Activated T-cell treated with anti-CD3 and anti-CD28 coated beads, Interleukin-2, amount 50 U/mL, for 72 hours (primary cell): ENCODE results near the gene RAB4B. TPM values are rescaled to one million over a fixed set of nuclear protein-coding genes. Genes with fewer than 3 reads are reported as not detected.
"Not testable (repeated sequence)": the region's sequence is repeated elsewhere in the genome, so short reads cannot be mapped to it uniquely, and the experiment has no call there.

Source experiments
- ATAC-seq, 2 donors: fragments of 150-1000 bp; cut with Tn5 transposase; replicated peaks in 1 of 2; 2 replicates each; pipeline ENCODE4 v1.10.0; 2021; ENCODE audit warnings: moderate library complexity in 2 of 2, mild to moderate bottlenecking in 1 of 2
- DNase-seq, 2 donors: peaks; one replicate each; pipeline ENCODE4 v3.0.0; 2021 to 2022; ENCODE audit warnings: mixed read lengths in 1 of 2
- H3K27ac Mint-ChIP-seq: one replicate; pipeline ENCODE4 v1.8.0; 2022; ENCODE audit warnings: mild to moderate bottlenecking, moderate library complexity, mixed read lengths
- H3K27me3 Mint-ChIP-seq: one replicate; pipeline ENCODE4 v1.8.0; 2022; ENCODE audit warnings: low read depth, mixed read lengths
- H3K36me3 Mint-ChIP-seq, 2 donors: one replicate each; pipeline ENCODE4 v1.8.0; 2022; ENCODE audit warnings: mixed read lengths in 2 of 2, mild to moderate bottlenecking in 1 of 2; ENCODE audit not compliant: insufficient read depth in 2 of 2
- H3K4me1 Mint-ChIP-seq: one replicate; pipeline ENCODE4 v1.8.0; 2022; ENCODE audit warnings: low read depth, mixed read lengths
- H3K4me3 Mint-ChIP-seq, 2 donors: one replicate each; pipeline ENCODE4 v1.8.0; 2022; ENCODE audit warnings: mild to moderate bottlenecking in 2 of 2, mixed read lengths in 2 of 2, moderate library complexity in 2 of 2
- H3K9me3 Mint-ChIP-seq, 2 donors: one replicate each; pipeline ENCODE4 v1.8.0; 2022; ENCODE audit warnings: mixed read lengths in 2 of 2
- total RNA-seq, 2 donors: library from RNA; stranded (reverse); gene quantifications; one replicate each; pipeline ENCODE4 v1.2.3, GENCODE V29; 2022

The RAB4B gene
- total RNA-seq, 2 donors from 2014 or later, result 44.4 to 45.7 TPM

- Mint-ChIP-seq H3K4me3 (no peak overlapping the region), H3K27me3 (peaks cover 10% of the 10 kb centered on the region), H3K27ac (no peak overlapping the region)
Observed at GRCh38 chr19:40813182-40813581, 35.1 kb downstream of the RAB4B start.

GRCh38 chr19:40815223-40815622, 37.2 kb downstream of the RAB4B start:
- DNase-seq (no peak), ATAC-seq (no peak)
- H3K9me3 Mint-ChIP-seq, result no peaks in the 10 kb centered on the region
- H3K36me3 Mint-ChIP-seq, result no peaks in the 10 kb centered on the region
- H3K4me1 Mint-ChIP-seq, result peaks cover 41% of the 10 kb centered on the region
- H3K4me3 Mint-ChIP-seq, result no peak overlapping the region
- no peak overlapping the region for H3K27ac Mint-ChIP-seq
- peaks cover 10% of the 10 kb centered on the region for H3K27me3 Mint-ChIP-seq

More at GRCh38 chr19:40813182-40813581, 35.1 kb downstream of the RAB4B start:
- ATAC-seq, result no peak
- no peak for DNase-seq
- Mint-ChIP-seq H3K36me3 (peaks cover 0 to 2% of the 10 kb centered on the region in 2 donors), H3K4me1 (peaks cover 32% of the 10 kb centered on the region), H3K9me3 (no peaks in the 10 kb centered on the region)

GRCh38 chr19:40818480-40819399, 40.7 kb downstream of the RAB4B start:
- ATAC-seq (peak; percentile 91 to 93), DNase-seq (peak; percentile 78)
- Mint-ChIP-seq H3K4me3 (peak overlapping the region; percentile 74 to 80), H3K4me1 (peaks cover 27% of the 10 kb centered on the region)
- not testable (repeated sequence) for H3K27me3 Mint-ChIP-seq, H3K9me3 Mint-ChIP-seq, H3K36me3 Mint-ChIP-seq, H3K27ac Mint-ChIP-seq

GRCh38 chr19:40819479-40820234, 41.6 kb downstream of the RAB4B start:
- H3K27ac Mint-ChIP-seq, ATAC-seq, H3K9me3 Mint-ChIP-seq, H3K27me3 Mint-ChIP-seq, H3K36me3 Mint-ChIP-seq: not testable (repeated sequence)
- DNase-seq, result peak; percentile 58 to 63
- Mint-ChIP-seq H3K4me3 (peak overlapping the region in 1 of 2 donors; percentile 43), H3K4me1 (peaks cover 27% of the 10 kb centered on the region)

- no peak for DNase-seq
- no peak overlapping the region for H3K4me3 Mint-ChIP-seq
- H3K9me3 Mint-ChIP-seq, result no peaks in the 10 kb centered on the region
- H3K27me3 Mint-ChIP-seq, result no peaks in the 10 kb centered on the region
- no peak for ATAC-seq
- peaks cover 33% of the 10 kb centered on the region for H3K4me1 Mint-ChIP-seq
- no peak overlapping the region for H3K27ac Mint-ChIP-seq
- peaks cover 2 to 4% of the 10 kb centered on the region in 2 donors for H3K36me3 Mint-ChIP-seq
Observed at GRCh38 chr19:40822161-40822560, 44.1 kb downstream of the RAB4B start.

- not testable (repeated sequence) for H3K27ac Mint-ChIP-seq, H3K36me3 Mint-ChIP-seq, H3K9me3 Mint-ChIP-seq, ATAC-seq, H3K4me3 Mint-ChIP-seq, H3K27me3 Mint-ChIP-seq, DNase-seq
- peaks cover 37% of the 10 kb centered on the region for H3K4me1 Mint-ChIP-seq
Observed at GRCh38 chr19:40822704-40823553, 44.9 kb downstream of the RAB4B start.

GRCh38 chr19:40824916-40825315, 46.9 kb downstream of the RAB4B start:
- not testable (repeated sequence) for DNase-seq, H3K27ac Mint-ChIP-seq, H3K36me3 Mint-ChIP-seq, H3K9me3 Mint-ChIP-seq, H3K27me3 Mint-ChIP-seq, H3K4me3 Mint-ChIP-seq, ATAC-seq
- peaks cover 19% of the 10 kb centered on the region for H3K4me1 Mint-ChIP-seq

GRCh38 chr19:40825460-40826095, 47.5 kb downstream of the RAB4B start:
- H3K27me3 Mint-ChIP-seq, H3K27ac Mint-ChIP-seq, ATAC-seq, H3K9me3 Mint-ChIP-seq, H3K36me3 Mint-ChIP-seq, DNase-seq, H3K4me3 Mint-ChIP-seq: not testable (repeated sequence)
- peaks cover 19% of the 10 kb centered on the region for H3K4me1 Mint-ChIP-seq

- not testable (repeated sequence) for ATAC-seq, H3K27ac Mint-ChIP-seq, H3K9me3 Mint-ChIP-seq, H3K36me3 Mint-ChIP-seq, DNase-seq, H3K4me3 Mint-ChIP-seq, H3K27me3 Mint-ChIP-seq
- H3K4me1 Mint-ChIP-seq, result peaks cover 19% of the 10 kb centered on the region
Observed at GRCh38 chr19:40826312-40826698, 48.3 kb downstream of the RAB4B start.

- not testable (repeated sequence) for H3K9me3 Mint-ChIP-seq, H3K27ac Mint-ChIP-seq, H3K4me3 Mint-ChIP-seq, H3K27me3 Mint-ChIP-seq, DNase-seq, H3K36me3 Mint-ChIP-seq
- ATAC-seq, result peak; percentile 70 to 80
- H3K4me1 Mint-ChIP-seq, result peaks cover 19% of the 10 kb centered on the region
Observed at GRCh38 chr19:40826699-40827385, 48.8 kb downstream of the RAB4B start.

GRCh38 chr19:40827386-40828247, 49.6 kb downstream of the RAB4B start:
- H3K9me3 Mint-ChIP-seq, result peaks cover 0 to 1% of the 10 kb centered on the region in 2 donors
- H3K36me3 Mint-ChIP-seq, result peaks cover 3 to 6% of the 10 kb centered on the region in 2 donors
- H3K4me1 Mint-ChIP-seq, result peaks cover 27% of the 10 kb centered on the region
- no peak overlapping the region for H3K4me3 Mint-ChIP-seq
- no peak for DNase-seq
- H3K27ac Mint-ChIP-seq, result no peak overlapping the region
- no peak for ATAC-seq
- H3K27me3 Mint-ChIP-seq, result no peaks in the 10 kb centered on the region
